MM.1S (cell line): ENCODE data around the gene TSPYL2.

Experiments
- CTCF ChIP-seq: fragments of 300-600 bp; sonication (generic); IDR thresholded peaks from 2 replicates; pipeline ENCODE4 v1.5.1; 2016; ENCODE audit warnings: antibody characterized with exemption, low read length, mixed read lengths
- EZH2 ChIP-seq: fragments of 300-600 bp; sonication (generic); optimal IDR thresholded peaks from 2 replicates; pipeline ENCODE3; 2017; ENCODE audit warnings: low read depth, mild to moderate bottlenecking, antibody characterized with exemption, low read length, mixed read lengths

GRCh38 chrX:53126377-53126776 lies 44.2 kb downstream of the TSPYL2 start:
- TF ChIP-seq CTCF (no peak), EZH2 (no peak)
